Measurements from ENCODE around the gene CCDC182.

CCDC182 gene

DNA sequence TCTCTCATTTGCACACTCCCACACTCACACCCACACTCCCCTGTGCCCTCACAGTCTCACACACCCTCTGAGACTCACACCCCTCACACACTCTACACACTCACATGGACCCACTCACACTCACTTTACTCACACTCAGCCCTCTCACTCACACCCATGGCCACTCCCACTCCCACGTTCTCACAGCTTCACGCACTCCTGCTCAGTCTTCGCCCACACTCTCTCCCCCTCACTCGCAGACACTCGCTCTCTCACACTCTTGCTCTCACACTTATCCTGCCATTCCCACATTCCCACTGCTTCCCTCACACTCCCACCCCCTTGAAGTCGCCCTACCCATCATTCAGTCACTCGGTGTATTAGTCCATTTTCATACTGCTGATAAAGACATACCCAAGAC, 47.9 kb downstream of the CCDC182 start:
- FAIRE-seq: no peak

- FAIRE-seq: no peak
Measured at GRCh38 chr17:57696050-57696449, 49.0 kb downstream of the CCDC182 start.

Measured in colon (tissue), 2 donors.